ENCODE measurements around the gene XYLB. TPM values are rescaled to one million over a fixed set of nuclear protein-coding genes. Genes with fewer than 3 reads are reported as not detected.
"Not testable (repeated sequence)": the region's sequence is repeated elsewhere in the genome, so short reads cannot be mapped to it uniquely, and the experiment has no call there.

XYLB gene
- total RNA-seq, 1 experiment from 2014 or later, result 14.0 TPM

DNA sequence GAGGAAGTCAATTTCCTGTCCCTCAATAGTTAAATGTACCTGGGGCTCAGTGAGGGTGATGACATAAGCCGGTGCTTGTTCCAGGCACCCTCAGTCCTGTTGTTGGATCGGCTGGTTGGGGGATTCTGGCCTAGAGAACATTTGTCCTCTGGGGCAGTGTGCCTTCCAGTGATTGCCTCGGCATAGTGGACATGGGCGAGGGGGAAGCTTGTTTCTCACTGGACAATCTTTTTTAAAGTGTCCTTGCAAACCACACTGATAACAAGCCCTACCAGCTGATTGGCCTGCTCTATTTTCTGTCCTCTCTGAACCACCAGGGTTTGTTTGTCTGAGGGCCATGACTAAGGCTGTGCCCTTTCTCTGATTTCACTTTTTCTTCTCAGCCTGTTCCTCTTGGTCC, 96.6 kb downstream of the XYLB start:
- BruUV-seq (replicated peaks); H3K27ac ChIP-seq (ENCODE audit: low read depth, low read length); H3K36me3 ChIP-seq (ENCODE audit: control insufficient read depth in 1 of 2, insufficient read depth in 2 of 2, low read length in 2 of 2); ATAC-seq; H3K4me3 ChIP-seq (replicated peaks in 1 of 2; ENCODE audit: low read depth in 1 of 2, low read length in 2 of 2); H3K9me3 ChIP-seq (ENCODE audit: control insufficient read depth in 1 of 2, insufficient read depth in 1 of 2, low read depth in 1 of 2, low read length in 2 of 2); H2AFZ ChIP-seq (ENCODE audit: low read depth, low read length, poor library complexity, severe bottlenecking); DNase-seq (ENCODE audit: low read depth, low spot score); H3K9ac ChIP-seq (ENCODE audit: low read length); H4K20me1 ChIP-seq (ENCODE audit: insufficient read depth); CTCF ChIA-PET; H3K4me1 ChIP-seq (ENCODE audit: control insufficient read depth in 1 of 2, insufficient read depth in 2 of 2, low read length in 2 of 2); intact Hi-C loops (cut with micrococcal nuclease); RAD21 ChIA-PET (ENCODE audit: low non-redundant PET in 1 of 2, low total read pairs in 2 of 2, uncharacterized antibody in 2 of 2, unreplicated experiment in 2 of 2); H3K27me3 ChIP-seq (ENCODE audit: insufficient read depth, low read length); H3K9me2 ChIP-seq (ENCODE audit: insufficient read depth); H3K4me2 ChIP-seq (ENCODE audit: low read length); H3K79me2 ChIP-seq (ENCODE audit: insufficient read depth, low read length); POLR2A ChIA-PET: not testable (repeated sequence)

DNA sequence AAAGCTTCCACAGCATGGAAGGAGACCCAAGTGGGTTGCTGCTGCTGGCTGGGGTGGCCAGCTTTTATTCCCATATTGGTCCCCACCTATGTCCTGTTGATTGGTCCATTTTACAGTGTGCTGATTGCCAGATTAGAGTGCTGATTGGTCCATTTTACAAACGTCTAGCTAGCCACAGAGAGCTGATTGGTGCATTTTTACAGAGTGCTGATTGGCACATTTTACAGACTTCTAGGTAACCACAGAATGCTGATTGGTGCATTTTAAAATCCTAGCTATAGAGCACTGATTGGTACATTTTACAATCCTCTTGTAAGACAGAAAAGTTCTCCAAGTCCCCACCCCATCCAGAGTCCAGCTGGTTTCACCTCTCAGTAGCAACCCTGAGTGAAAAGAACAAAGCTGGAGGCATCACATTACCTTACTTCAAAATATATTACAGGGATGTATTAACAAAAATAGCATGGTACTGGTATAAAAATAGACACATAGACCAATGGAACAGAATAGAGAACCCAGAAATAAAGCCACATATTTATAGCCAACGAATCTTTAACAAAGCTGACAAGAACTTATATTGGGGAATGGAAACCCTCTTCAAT, 99.6 kb downstream of the XYLB start:
- H3K4me2 ChIP-seq (ENCODE audit: low read length), result no peak overlapping the region
- ChIA-PET POLR2A (no interaction called here), RAD21 (ENCODE audit: low non-redundant PET in 1 of 2, low total read pairs in 2 of 2, uncharacterized antibody in 2 of 2, unreplicated experiment in 2 of 2) (no interaction called here), CTCF (no interaction called here)
- ATAC-seq (no peak), DNase-seq (ENCODE audit: low read depth, low spot score) (no peak)
- no peaks in the 10 kb centered on the region for H3K27me3 ChIP-seq (ENCODE audit: insufficient read depth, low read length)
- H3K9me2 ChIP-seq (ENCODE audit: insufficient read depth), result no peaks in the 10 kb centered on the region
- no peaks in the 10 kb centered on the region for H3K36me3 ChIP-seq (ENCODE audit: control insufficient read depth in 1 of 2, insufficient read depth in 2 of 2, low read length in 2 of 2)
- no peaks in the 10 kb centered on the region for H3K4me1 ChIP-seq (ENCODE audit: control insufficient read depth in 1 of 2, insufficient read depth in 2 of 2, low read length in 2 of 2)
- no peak overlapping the region for H3K4me3 ChIP-seq (replicated peaks in 1 of 2; ENCODE audit: low read depth in 1 of 2, low read length in 2 of 2)
- no peak overlapping the region for H2AFZ ChIP-seq (ENCODE audit: low read depth, low read length, poor library complexity, severe bottlenecking)
- H3K27ac ChIP-seq (ENCODE audit: low read depth, low read length), result no peak overlapping the region
- intact Hi-C loops (cut with micrococcal nuclease), result no loop called here
- no TSS peak for BruUV-seq (replicated peaks)
- H3K79me2 ChIP-seq (ENCODE audit: insufficient read depth, low read length), result no peaks in the 10 kb centered on the region
- H4K20me1 ChIP-seq (ENCODE audit: insufficient read depth), result no peaks in the 10 kb centered on the region
- H3K9me3 ChIP-seq (ENCODE audit: control insufficient read depth in 1 of 2, insufficient read depth in 1 of 2, low read depth in 1 of 2, low read length in 2 of 2), result no peaks in the 10 kb centered on the region
- H3K9ac ChIP-seq (ENCODE audit: low read length), result no peak overlapping the region
- TF ChIP-seq SRF (IDR thresholded peaks at IDR 0.05; ENCODE audit: low read depth) (no peak), ZFX (IDR thresholded peaks at IDR 0.05) (no peak), ZNF274 (IDR thresholded peaks at IDR 0.05; ENCODE audit: low read depth, low read length) (no peak), ELF1 (IDR thresholded peaks at IDR 0.05; ENCODE audit: borderline replicate concordance, low read depth) (no peak), SP1 (IDR thresholded peaks at IDR 0.05; ENCODE audit: low read depth) (no peak), EGR1 (IDR thresholded peaks at IDR 0.05; ENCODE audit: low read depth) (no peak), JUND (IDR thresholded peaks at IDR 0.05) (no peak), POLR2AphosphoS5 (IDR thresholded peaks at IDR 0.05; ENCODE audit: low read depth, low read length) (no peak), FOSL1 (IDR thresholded peaks at IDR 0.05; ENCODE audit: low read depth) (no peak), EZH2phosphoT487 (IDR thresholded peaks at IDR 0.05; ENCODE audit: borderline replicate concordance) (no peak), POLR2A (IDR thresholded peaks at IDR 0.05; ENCODE audit: borderline replicate concordance, extremely low read depth, insufficient read depth, insufficient read length) (no peak), SIN3A (IDR thresholded peaks at IDR 0.05; ENCODE audit: low read depth) (no peak), YY1 (IDR thresholded peaks at IDR 0.05; ENCODE audit: extremely low read depth, insufficient replicate concordance, low read depth, low read length) (no peak), TCF7L2 (IDR thresholded peaks at IDR 0.05; ENCODE audit: borderline replicate concordance, extremely low read depth, insufficient read depth, insufficient read length) (no peak)
- TF ChIP-seq, protein P1, sequence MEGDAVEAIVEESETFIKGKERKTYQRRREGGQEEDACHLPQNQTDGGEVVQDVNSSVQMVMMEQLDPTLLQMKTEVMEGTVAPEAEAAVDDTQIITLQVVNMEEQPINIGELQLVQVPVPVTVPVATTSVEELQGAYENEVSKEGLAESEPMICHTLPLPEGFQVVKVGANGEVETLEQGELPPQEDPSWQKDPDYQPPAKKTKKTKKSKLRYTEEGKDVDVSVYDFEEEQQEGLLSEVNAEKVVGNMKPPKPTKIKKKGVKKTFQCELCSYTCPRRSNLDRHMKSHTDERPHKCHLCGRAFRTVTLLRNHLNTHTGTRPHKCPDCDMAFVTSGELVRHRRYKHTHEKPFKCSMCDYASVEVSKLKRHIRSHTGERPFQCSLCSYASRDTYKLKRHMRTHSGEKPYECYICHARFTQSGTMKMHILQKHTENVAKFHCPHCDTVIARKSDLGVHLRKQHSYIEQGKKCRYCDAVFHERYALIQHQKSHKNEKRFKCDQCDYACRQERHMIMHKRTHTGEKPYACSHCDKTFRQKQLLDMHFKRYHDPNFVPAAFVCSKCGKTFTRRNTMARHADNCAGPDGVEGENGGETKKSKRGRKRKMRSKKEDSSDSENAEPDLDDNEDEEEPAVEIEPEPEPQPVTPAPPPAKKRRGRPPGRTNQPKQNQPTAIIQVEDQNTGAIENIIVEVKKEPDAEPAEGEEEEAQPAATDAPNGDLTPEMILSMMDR (IDR thresholded peaks at IDR 0.05 in 2 of 3, conservative IDR thresholded peaks at IDR 0.05 in 1 of 3; ENCODE audit: borderline replicate concordance in 1 of 3, insufficient read depth in 1 of 3, low read depth in 2 of 3, low read length in 2 of 3), result no peak
- TF ChIP-seq, protein P2, sequence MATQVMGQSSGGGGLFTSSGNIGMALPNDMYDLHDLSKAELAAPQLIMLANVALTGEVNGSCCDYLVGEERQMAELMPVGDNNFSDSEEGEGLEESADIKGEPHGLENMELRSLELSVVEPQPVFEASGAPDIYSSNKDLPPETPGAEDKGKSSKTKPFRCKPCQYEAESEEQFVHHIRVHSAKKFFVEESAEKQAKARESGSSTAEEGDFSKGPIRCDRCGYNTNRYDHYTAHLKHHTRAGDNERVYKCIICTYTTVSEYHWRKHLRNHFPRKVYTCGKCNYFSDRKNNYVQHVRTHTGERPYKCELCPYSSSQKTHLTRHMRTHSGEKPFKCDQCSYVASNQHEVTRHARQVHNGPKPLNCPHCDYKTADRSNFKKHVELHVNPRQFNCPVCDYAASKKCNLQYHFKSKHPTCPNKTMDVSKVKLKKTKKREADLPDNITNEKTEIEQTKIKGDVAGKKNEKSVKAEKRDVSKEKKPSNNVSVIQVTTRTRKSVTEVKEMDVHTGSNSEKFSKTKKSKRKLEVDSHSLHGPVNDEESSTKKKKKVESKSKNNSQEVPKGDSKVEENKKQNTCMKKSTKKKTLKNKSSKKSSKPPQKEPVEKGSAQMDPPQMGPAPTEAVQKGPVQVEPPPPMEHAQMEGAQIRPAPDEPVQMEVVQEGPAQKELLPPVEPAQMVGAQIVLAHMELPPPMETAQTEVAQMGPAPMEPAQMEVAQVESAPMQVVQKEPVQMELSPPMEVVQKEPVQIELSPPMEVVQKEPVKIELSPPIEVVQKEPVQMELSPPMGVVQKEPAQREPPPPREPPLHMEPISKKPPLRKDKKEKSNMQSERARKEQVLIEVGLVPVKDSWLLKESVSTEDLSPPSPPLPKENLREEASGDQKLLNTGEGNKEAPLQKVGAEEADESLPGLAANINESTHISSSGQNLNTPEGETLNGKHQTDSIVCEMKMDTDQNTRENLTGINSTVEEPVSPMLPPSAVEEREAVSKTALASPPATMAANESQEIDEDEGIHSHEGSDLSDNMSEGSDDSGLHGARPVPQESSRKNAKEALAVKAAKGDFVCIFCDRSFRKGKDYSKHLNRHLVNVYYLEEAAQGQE (IDR thresholded peaks at IDR 0.05; ENCODE audit: low read depth), result no peak
- TF ChIP-seq, protein P3, sequence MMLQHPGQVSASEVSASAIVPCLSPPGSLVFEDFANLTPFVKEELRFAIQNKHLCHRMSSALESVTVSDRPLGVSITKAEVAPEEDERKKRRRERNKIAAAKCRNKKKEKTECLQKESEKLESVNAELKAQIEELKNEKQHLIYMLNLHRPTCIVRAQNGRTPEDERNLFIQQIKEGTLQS (IDR thresholded peaks at IDR 0.05), result no peak
